Measurements from ENCODE around the gene VASP. TPM values are rescaled to one million over a fixed set of nuclear protein-coding genes. Genes with fewer than 3 reads are reported as not detected.

VASP gene
- total and polyA plus RNA-seq, 9 of the 15 experiments (the other 6 are each of a cell fraction or from before 2014, with no cell fraction given): 16.7 to 261 (median 112) TPM

- TF ChIP-seq ZNF592 (IDR thresholded peaks at IDR 0.05) (no peak), ZNF263 (CRISPR knock-in tag; IDR thresholded peaks at IDR 0.05; ENCODE audit: borderline replicate concordance) (peak; percentile 84), USF1 (CRISPR knock-in tag; IDR thresholded peaks at IDR 0.05) (peak; percentile 39; the same call in 1 of the 2 replicates), HDAC6 (IDR thresholded peaks at IDR 0.05; ENCODE audit: low read depth, low read length) (no peak), ZNF143 (CRISPR knock-in tag; IDR thresholded peaks at IDR 0.05) (0 out of 2 replicates have a peak, but pooled peaks have one; percentile 49), CC2D1A (IDR thresholded peaks at IDR 0.05) (no peak), KLF16 (IDR thresholded peaks at IDR 0.05) (no peak), HNRNPL (IDR thresholded peaks at IDR 0.05; ENCODE audit: low read depth, low read length) (no peak), ESRRA (IDR thresholded peaks at IDR 0.05; ENCODE audit: borderline replicate concordance, low read depth) (no peak), SMARCA4 (IDR thresholded peaks at IDR 0.05) (peak; percentile 55; the same call in 1 of the 2 replicates), BACH1 (tag; IDR thresholded peaks at IDR 0.05) (no peak), ARNT (IDR thresholded peaks at IDR 0.05) (no peak; a peak in 1 of 4 replicates), TEAD1 (CRISPR knock-in tag; IDR thresholded peaks at IDR 0.05) (0 out of 4 replicates have a peak, but pooled peaks of 1 of the 2 experiments have one; percentile 63), ETV5 (CRISPR knock-in tag; IDR thresholded peaks at IDR 0.05; ENCODE audit: low read depth) (peak; percentile 86), SIN3B (IDR thresholded peaks at IDR 0.05; ENCODE audit: low read depth) (no peak), TBL1XR1 (IDR thresholded peaks at IDR 0.05; ENCODE audit: low read length in 2 of 2) (no peak), ATF7 (IDR thresholded peaks at IDR 0.05) (peak; percentile 47; the same call in 1 of the 2 replicates), CCNT2 (IDR thresholded peaks at IDR 0.05; ENCODE audit: borderline replicate concordance, extremely low read depth, insufficient read length, low read depth, low read length) (peak; percentile 16)
Observed at GRCh38 chr19:45492627-45493470, 14.4 kb upstream of the VASP start (continued).

All from K562 (cell line).